SH-SY5Y (cell line): ENCODE results near the gene NMD3.

Experiments used
- GATA2 ChIP-seq: IDR thresholded peaks from 2 replicates; pipeline ENCODE4 v1.6.1; 2011; ENCODE audit warnings: mild to moderate bottlenecking, low read depth, low read length
- GATA3 ChIP-seq: IDR thresholded peaks from 2 replicates; pipeline ENCODE4 v1.6.1; 2011; ENCODE audit warnings: low read depth, mild to moderate bottlenecking, low read length, moderate library complexity

- TF ChIP-seq GATA2 (no peak), GATA3 (no peak)
Measured at GRCh38 chr3:161274691-161275298, 53.7 kb downstream of the NMD3 start.
